Motor neuron (in vitro differentiated cells): ENCODE measurements around the gene KCNAB1. TPM values are rescaled to one million over a fixed set of nuclear protein-coding genes. Genes with fewer than 3 reads are reported as not detected.

Source experiments
- ATAC-seq, 8 experiments: fragments of 200-7000 bp; cut with Tn5 transposase; replicated peaks in 6 of 8; 2 replicates each; pipeline ENCODE4 v1.8.0; 2021; ENCODE audit warnings: mild to moderate bottlenecking in 8 of 8, moderate library complexity in 8 of 8
- H3K27ac ChIP-seq, 2 donors: fragments of 250-450 bp; sonication (Bioruptor Pico); 2 replicates each; pipeline ENCODE4 v1.9.0; 2021; ENCODE audit warnings: antibody characterized with exemption in 2 of 2, mild to moderate bottlenecking in 2 of 2, moderate library complexity in 1 of 2
- H3K4me1 ChIP-seq, 2 donors: fragments of 250-450 bp; sonication (Bioruptor Pico); replicated peaks in 1 of 2; 2 replicates each; pipeline ENCODE4 v1.6.1; 2021; ENCODE audit warnings: antibody characterized with exemption in 2 of 2, mild to moderate bottlenecking in 2 of 2, moderate library complexity in 1 of 2
- H3K4me3 ChIP-seq, 5 donors: fragments of 250-450 bp; sonication (Bioruptor Pico); 2 replicates each; pipeline ENCODE4 v1.9.0; 2021; ENCODE audit warnings: antibody characterized with exemption in 5 of 5, mild to moderate bottlenecking in 5 of 5, moderate library complexity in 4 of 5
- WGBS, 10 experiments: fragments of 450-650 bp; shearing (Covaris generic); methylation state at CpG; one replicate each; pipeline ENCODE4 v1.0.0; 2022; 5-methylcytosine and 5-hydroxymethylcytosine counted together
- in situ Hi-C, 9 experiments: fragments of 400-800 bp; cut with MboI; loops; one replicate each; pipeline ENCODE4 v1.15.0; 2021; ENCODE audit warnings: low sequenced_read_pairs in 9 of 9, low pct_unique_long_range_greater_than_20kb in 2 of 9; ENCODE audit not compliant: unreplicated experiment in 9 of 9
- total RNA-seq, 8 experiments: library from RNA; unstranded; fragments of 300-600 nt; gene quantifications; 2 replicates each; pipeline versions ENCODE4 v1.2.3 to v1.2.4, GENCODE V29; 2022

The KCNAB1 gene
- total RNA-seq, 8 experiments from 2014 or later = 1.7 to 4.8 (median 2.8) TPM

DNA sequence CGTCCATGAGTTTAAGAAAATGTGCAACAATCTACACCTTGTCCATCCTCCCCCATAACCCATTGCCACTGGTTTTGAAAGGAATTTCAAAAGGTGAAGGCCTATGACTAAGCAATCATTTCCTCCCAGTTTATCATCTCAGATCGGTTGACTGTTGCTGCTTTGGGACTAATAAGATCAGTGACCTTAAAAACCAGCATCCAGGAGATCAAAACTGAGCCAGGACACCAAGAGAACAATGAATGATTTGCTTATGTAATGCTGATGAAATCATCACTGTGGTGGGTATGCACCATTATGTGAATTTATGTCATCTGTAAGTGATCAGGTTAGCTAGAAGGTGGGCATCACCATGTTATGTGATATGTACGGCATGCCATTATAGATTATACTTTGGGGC, 239.0 kb downstream of the KCNAB1 start:
- H3K27ac ChIP-seq = no peak overlapping the region
- H3K4me3 ChIP-seq = no peak overlapping the region
- peak in 3 of 8 experiments; percentile 57 to 70 (median 67) for ATAC-seq
- H3K4me1 ChIP-seq = peaks cover 2 to 3% of the 10 kb centered on the region in 2 donors
- 54 to 83% (median 67%) methylated on average over 1 to 3 of the region's 3 CpGs; no CpG with 5 or more reads in 3 of the 10 experiments for WGBS, 10 experiments
- in situ Hi-C loops = no loop called here

DNA sequence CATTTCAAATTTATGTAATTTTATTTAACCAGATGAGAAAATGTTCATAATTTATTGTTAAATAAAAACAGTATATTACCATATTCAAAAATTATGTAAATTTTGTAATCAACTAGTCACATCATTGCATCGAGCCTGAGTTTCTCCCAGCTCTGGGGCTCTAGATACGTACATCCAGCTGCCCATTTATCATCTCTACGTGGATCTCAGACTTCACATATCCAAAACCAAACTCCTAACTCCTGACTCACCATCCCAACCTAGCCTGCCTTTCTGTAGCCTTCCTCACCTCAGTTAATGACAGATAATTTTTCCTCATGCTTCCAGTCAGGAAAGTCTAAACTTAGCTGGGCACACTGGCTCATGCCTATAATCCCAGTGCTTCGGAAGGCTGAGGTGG, 239.7 kb downstream of the KCNAB1 start:
- H3K4me1 ChIP-seq = peaks cover 2 to 3% of the 10 kb centered on the region in 2 donors
- in situ Hi-C loops = no loop called here
- no peak overlapping the region for H3K27ac ChIP-seq
- 10 to 96% (median 66%) methylated on average over 2 to 4 of the region's 4 CpGs; no CpG with 5 or more reads in 2 of the 10 experiments for WGBS, 10 experiments
- no peak overlapping the region for H3K4me3 ChIP-seq
- peak in 1 of 8 experiments; percentile 89 for ATAC-seq

DNA sequence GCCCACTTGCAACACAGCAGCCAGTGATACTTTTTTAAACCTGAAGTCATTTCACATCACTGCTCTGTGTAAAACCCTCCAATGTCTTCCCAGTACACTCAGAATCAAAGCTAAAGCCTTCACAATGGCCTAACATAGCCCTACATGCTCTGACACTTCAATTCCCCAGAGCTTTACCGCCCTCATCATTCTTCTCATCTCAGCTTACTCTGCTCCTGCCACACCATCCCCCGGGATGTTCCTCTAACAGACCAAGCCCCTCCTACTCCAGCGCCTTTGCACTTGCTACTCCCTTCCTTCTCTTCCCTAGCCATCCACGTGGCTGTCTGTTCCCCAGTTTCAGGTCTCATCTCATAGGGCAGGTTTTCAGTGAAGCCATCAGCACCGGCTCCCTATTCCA, 240.6 kb downstream of the KCNAB1 start:
- in situ Hi-C loops = no loop called here
- H3K4me1 ChIP-seq = peaks cover 2 to 3% of the 10 kb centered on the region in 2 donors
- H3K27ac ChIP-seq = no peak overlapping the region
- H3K4me3 ChIP-seq = no peak overlapping the region
- peak in 5 of 8 experiments; percentile 66 to 99 (median 95) for ATAC-seq
- 0 to 100% (median 73%) methylated on average over 1 to 4 of the region's 5 CpGs; no CpG with 5 or more reads in 3 of the 10 experiments for WGBS, 10 experiments

DNA sequence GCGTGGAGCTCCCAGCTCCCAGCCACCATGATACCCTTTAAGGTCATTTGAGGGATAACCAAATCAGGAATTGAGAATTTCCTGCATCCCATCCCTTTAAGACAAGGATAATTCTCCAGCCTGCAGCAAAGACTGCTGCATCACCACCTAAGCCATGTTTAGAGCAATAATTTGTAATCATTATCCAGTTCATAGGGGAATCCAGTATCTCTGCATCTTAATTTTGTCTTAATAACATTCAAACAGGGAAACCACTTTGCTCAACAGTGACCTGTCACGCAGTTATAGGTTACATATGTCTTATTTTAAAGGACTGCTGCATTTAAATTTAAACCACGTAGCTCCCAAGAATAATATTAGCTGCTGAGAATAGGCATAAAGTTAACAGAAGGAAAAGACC, 246.2 kb downstream of the KCNAB1 start:
- H3K4me1 ChIP-seq = no peaks in the 10 kb centered on the region
- 44 to 91% (median 71%) methylated on average over 1 to 3 of the region's 3 CpGs; no CpG with 5 or more reads in 1 of the 10 experiments for WGBS, 10 experiments
- H3K4me3 ChIP-seq = no peak overlapping the region
- no peak overlapping the region for H3K27ac ChIP-seq
- no peak for ATAC-seq
- in situ Hi-C loops = no loop called here

DNA sequence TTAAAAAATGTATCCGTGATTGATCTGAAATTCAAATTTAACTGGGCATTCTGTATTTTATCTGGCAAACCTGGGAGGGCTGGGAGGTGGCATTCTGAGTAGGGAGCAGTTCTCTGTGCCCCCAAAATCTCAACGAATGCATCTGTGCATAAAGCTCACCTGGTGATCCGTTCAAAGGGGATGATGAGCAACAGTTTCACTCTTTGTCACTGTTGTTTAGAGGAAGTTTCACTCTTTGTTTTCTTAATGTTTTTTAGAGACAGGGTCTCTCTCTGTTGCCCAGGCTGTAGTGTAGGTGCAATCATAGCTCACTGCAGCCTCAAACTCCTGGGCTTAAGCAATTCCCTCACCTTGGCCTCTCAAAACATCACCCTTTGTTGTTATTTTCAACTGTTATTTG, 247.8 kb downstream of the KCNAB1 start:
- 20 to 71% (median 60%) methylated on average over 1 to 3 of the region's 3 CpGs for WGBS, 10 experiments
- no peak for ATAC-seq

DNA sequence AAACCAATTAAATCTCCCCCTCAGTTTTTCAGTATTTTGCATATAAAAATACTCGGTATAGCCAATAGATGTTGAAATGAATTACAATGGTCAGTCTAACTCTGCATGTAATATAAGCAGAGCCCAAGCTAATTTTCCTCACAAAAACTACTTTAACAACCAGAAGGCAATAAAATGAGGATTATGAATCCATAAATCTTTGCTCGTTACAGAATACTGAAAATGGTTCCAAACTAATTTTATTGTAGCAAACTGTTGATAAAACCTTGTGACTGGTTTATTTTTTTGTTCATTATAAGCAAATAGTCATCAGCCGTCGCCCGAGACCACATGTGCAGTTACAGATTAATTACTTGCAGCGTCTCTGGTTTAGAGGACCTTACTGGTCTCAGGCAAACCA, 251.3 kb downstream of the KCNAB1 start:
- no peak for ATAC-seq
- in situ Hi-C loops = no loop called here
- H3K4me3 ChIP-seq = no peak overlapping the region
- WGBS, 10 experiments = 43 to 100% (median 84%) methylated on average over 1 to 6 of the region's 6 CpGs
- no peak overlapping the region for H3K27ac ChIP-seq
- H3K4me1 ChIP-seq = no peaks in the 10 kb centered on the region

More for the DNA sequence above, 247.8 kb downstream of the KCNAB1 start:
- H3K4me1 ChIP-seq = no peaks in the 10 kb centered on the region
- H3K27ac ChIP-seq = no peak overlapping the region
- H3K4me3 ChIP-seq = no peak overlapping the region
- in situ Hi-C loops = no loop called here

DNA sequence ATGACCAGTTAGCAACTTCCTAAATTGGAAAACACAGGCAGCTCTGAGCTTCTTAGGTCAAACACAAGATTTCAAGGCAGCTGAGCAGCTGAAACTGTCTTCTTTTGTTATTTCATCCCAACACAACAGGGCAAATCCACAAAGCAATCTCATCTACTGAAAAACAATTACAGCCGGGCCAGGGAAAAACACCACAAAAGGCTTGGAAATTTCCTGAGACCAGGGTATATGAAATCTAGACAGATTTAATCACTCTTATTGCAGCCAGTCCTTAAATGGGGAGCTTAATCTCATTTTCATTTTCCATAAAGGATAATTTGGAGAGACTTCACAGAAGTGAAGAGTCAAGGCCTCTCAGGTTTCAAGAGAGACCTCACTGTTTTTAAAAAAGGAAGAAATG, 252.7 kb downstream of the KCNAB1 start:
- 18 to 100% (median 50%) methylated on average over 1 of the region's 1 CpG; no CpG with 5 or more reads in 3 of the 10 experiments for WGBS, 10 experiments
- H3K27ac ChIP-seq = no peak overlapping the region
- in situ Hi-C loops = no loop called here
- H3K4me1 ChIP-seq = no peaks in the 10 kb centered on the region
- no peak overlapping the region for H3K4me3 ChIP-seq
- peak in 1 of 8 experiments; percentile 25 for ATAC-seq

DNA sequence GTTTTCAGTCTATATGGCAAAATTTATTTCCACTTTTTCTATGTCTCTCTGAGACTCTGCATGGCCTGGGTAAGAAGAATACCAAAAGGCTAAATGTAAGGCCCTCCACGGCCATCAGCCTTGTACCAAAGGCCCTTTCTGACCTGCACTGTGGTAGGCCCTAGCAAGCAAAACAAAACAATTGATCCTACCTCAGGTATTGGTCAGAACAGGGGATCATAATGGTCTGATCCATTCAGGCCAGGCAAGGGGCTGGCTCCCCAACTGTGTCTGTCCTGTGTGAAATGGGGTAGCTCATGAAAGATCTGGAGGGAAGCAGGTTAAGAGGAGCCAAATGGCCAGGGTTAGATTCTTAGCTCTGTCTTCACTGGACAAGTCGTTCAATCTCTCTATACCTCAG, 253.3 kb downstream of the KCNAB1 start:
- in situ Hi-C loops = no loop called here
- H3K4me3 ChIP-seq = no peak overlapping the region
- WGBS, 10 experiments = 50 to 100% (median 72%) methylated on average over 1 to 2 of the region's 2 CpGs; no CpG with 5 or more reads in 5 of the 10 experiments
- no peak overlapping the region for H3K27ac ChIP-seq
- no peak for ATAC-seq
- H3K4me1 ChIP-seq = no peaks in the 10 kb centered on the region

DNA sequence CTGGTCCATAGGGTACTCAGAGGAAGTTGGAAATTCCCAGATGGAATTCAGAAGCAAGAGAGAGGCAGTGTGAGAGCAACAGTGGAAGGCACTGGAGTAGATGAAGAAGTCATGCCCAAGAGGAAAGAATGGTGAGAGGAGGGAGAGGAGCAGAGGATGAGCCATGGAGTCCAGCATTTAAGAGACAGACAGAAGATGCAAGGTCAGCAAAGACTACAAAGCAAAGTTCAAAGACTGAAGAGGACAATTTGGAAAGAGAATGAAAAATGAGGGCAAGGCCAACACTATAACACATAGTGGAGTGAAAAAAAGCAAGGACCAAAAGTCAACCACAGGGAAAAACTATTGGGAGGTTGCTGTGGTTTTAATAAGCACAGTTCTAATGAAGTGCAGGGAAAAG, 255.8 kb downstream of the KCNAB1 start:
- no peaks in the 10 kb centered on the region for H3K4me1 ChIP-seq
- in situ Hi-C loops = no loop called here
- no peak for ATAC-seq
- no peak overlapping the region for H3K4me3 ChIP-seq
- H3K27ac ChIP-seq = no peak overlapping the region

DNA sequence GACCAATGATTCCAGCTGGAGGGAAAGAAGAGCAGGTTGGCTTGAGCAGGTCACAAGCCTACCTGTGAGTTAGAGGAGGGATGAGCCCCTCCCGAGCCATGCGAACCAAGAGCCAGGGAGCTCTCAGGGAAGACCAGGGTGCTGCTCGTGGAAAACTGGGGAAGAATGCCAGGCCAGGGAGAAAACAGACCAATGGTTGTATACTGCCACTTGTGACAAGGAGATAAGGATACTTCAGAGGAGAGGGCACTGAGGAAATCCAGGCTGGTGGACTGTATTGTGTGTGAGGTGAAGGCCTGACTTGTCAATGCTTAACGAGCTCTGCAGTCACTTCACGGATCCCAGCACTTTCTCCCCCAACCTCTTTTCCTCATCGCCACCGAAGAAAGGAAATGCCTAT, 256.9 kb downstream of the KCNAB1 start:
- 20 to 100% (median 92%) methylated on average over 1 to 5 of the region's 7 CpGs; no CpG with 5 or more reads in 1 of the 10 experiments for WGBS, 10 experiments
- H3K27ac ChIP-seq = no peak overlapping the region
- H3K4me3 ChIP-seq = no peak overlapping the region
- H3K4me1 ChIP-seq = no peaks in the 10 kb centered on the region
- no peak for ATAC-seq
- in situ Hi-C loops = no loop called here

DNA sequence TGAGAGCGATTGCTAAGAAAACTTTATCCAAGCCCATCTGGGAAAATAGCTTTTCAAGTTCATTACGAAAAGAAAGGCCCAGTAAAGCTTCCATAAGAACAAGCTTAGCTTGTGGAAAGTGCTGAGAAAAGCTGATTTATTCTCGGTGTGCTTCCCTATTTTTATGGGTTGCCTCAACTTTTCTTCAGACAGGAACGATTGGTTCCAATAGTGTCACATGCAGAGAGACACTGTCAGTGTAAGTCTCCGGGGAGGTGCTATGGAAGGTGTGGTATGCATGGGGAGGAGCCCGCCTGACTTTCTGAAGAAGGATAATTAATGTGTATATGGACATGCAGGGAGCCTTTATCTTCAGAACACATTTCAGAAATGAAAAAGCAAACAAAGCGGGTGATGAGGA, 257.3 kb downstream of the KCNAB1 start:
- no peak for ATAC-seq
- WGBS, 10 experiments = 39 to 91% (median 85%) methylated on average over 2 to 7 of the region's 7 CpGs; no CpG with 5 or more reads in 3 of the 10 experiments
- in situ Hi-C loops = no loop called here

DNA sequence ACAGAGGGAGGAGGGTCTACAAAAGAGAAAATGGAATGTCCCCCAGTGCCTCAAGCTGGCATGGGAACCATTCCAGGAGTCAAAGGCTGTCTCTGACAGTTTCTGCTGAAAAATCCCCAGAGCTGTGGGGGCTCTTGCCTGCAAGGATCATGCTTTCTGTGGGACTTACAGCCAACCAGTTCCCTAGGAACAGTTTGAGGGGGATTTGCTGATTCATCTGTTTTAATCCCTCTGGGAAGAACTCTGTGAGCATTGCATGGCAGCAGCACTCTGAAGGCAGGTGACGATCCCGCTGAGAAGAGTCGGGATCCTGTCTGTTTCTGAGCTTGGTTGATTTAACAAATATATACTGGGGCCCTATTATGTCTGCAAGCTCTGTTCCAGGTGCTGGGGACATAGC, 258.5 kb downstream of the KCNAB1 start:
- 80 to 100% (median 96%) methylated on average over 1 to 3 of the region's 3 CpGs; no CpG with 5 or more reads in 7 of the 10 experiments for WGBS, 10 experiments
- no peak overlapping the region for H3K27ac ChIP-seq
- no peak overlapping the region for H3K4me3 ChIP-seq
- no peaks in the 10 kb centered on the region for H3K4me1 ChIP-seq
- in situ Hi-C loops = no loop called here
- ATAC-seq = no peak

More for the DNA sequence above, 257.3 kb downstream of the KCNAB1 start:
- Histone ChIP-seq H3K4me1 (no peaks in the 10 kb centered on the region), H3K4me3 (no peak overlapping the region), H3K27ac (no peak overlapping the region)

DNA sequence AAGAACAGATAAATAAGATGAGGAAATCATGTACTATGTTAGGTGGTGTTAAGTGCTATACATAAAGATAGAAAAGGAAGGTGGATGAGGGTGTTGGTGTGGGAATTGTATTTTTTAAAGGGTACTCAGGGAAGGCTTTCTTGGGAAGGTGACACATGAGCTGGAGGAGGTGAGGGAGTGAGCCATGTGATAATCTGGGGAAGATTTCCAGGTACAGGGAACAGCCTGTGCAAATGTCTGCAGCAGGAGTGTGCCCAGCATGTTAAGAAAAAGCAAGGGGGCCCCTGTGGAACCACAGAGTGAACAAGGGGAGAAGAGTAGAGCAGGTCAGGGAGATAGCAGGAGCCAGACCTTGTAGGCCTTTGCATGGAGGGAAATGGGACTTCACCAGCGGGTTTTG, 258.9 kb downstream of the KCNAB1 start:
- 20 to 88% (median 82%) methylated on average over 1 of the region's 1 CpG; no CpG with 5 or more reads in 4 of the 10 experiments for WGBS, 10 experiments
- Histone ChIP-seq H3K27ac (no peak overlapping the region), H3K4me3 (no peak overlapping the region), H3K4me1 (no peaks in the 10 kb centered on the region)
- in situ Hi-C loops = no loop called here
- no peak for ATAC-seq

DNA sequence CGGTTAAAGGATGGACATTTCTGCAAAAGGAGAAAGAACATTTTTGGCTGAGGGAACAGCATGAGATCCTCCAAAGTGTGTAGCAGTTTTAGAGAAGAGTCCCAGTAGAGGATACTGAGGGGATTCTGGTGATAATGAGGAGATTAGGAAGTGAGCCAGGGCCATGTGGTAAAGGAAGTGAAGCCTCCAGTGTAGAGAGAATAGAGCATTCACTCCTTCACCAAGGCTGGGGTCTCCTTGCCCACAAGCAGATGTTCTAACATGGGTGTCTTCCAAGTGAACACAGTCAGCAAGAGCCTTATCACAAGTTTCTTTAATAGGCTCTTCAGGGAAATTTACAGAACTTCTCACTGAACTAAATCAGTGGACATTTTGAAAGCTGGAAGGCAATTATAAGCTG, 260.9 kb downstream of the KCNAB1 start:
- ATAC-seq = no peak
- WGBS, 10 experiments = 13 to 100% (median 39%) methylated on average over 1 of the region's 1 CpG; no CpG with 5 or more reads in 4 of the 10 experiments
- no peak overlapping the region for H3K4me3 ChIP-seq
- no peak overlapping the region for H3K27ac ChIP-seq
- in situ Hi-C loops = loop anchor here in 1 of 9 experiments (10.0 kb wide), 1 partner anchor 216 kb away; no protein-coding TSS in a partner anchor
- H3K4me1 ChIP-seq = no peaks in the 10 kb centered on the region
